Measurements from ENCODE around the gene POLR1C.

Gene POLR1C

GRCh38 chr6:43478008-43478372, 38.9 kb upstream of the POLR1C start:
- no peak for DNase-seq (ENCODE audit: extremely low read depth, insufficient read length)

GRCh38 chr6:43481075-43481474, 35.8 kb upstream of the POLR1C start:
- DNase-seq (ENCODE audit: extremely low read depth, insufficient read length) = no peak
- Histone ChIP-seq H3K36me3 (ENCODE audit: control insufficient read depth, insufficient read depth, low read length) (no peaks in the 10 kb centered on the region; the same call in none of the 2 replicates), H3K27me3 (replicated peaks; ENCODE audit: control insufficient read depth, insufficient read depth, low read length) (no peaks in the 10 kb centered on the region), H3K4me3 (replicated peaks; ENCODE audit: low read depth, low read length) (no peak overlapping the region)
- TF ChIP-seq CTCF (IDR thresholded peaks at IDR 0.05; ENCODE audit: insufficient read depth, low read length, poor library complexity, severe bottlenecking) = no peak

More at GRCh38 chr6:43478008-43478372, 38.9 kb upstream of the POLR1C start:
- Histone ChIP-seq H3K27me3 (replicated peaks; ENCODE audit: control insufficient read depth, insufficient read depth, low read length) (no peaks in the 10 kb centered on the region), H3K36me3 (ENCODE audit: control insufficient read depth, insufficient read depth, low read length) (no peaks in the 10 kb centered on the region; the same call in none of the 2 replicates), H3K4me3 (replicated peaks; ENCODE audit: low read depth, low read length) (peak overlapping the region; percentile 74)
- no peak for TF ChIP-seq CTCF (IDR thresholded peaks at IDR 0.05; ENCODE audit: insufficient read depth, low read length, poor library complexity, severe bottlenecking)

GRCh38 chr6:43481591-43482236, 35.2 kb upstream of the POLR1C start:
- no peak for TF ChIP-seq CTCF (IDR thresholded peaks at IDR 0.05; ENCODE audit: insufficient read depth, low read length, poor library complexity, severe bottlenecking)
- H3K4me3 ChIP-seq (replicated peaks; ENCODE audit: low read depth, low read length) = no peak overlapping the region
- no peak for DNase-seq (ENCODE audit: extremely low read depth, insufficient read length)

GRCh38 chr6:43488667-43489276, 28.1 kb upstream of the POLR1C start:
- Histone ChIP-seq H3K27me3 (replicated peaks; ENCODE audit: control insufficient read depth, insufficient read depth, low read length) (no peaks in the 10 kb centered on the region), H3K4me3 (replicated peaks; ENCODE audit: low read depth, low read length) (no peak overlapping the region), H3K36me3 (ENCODE audit: control insufficient read depth, insufficient read depth, low read length) (peaks cover 5% of the 10 kb centered on the region)
- DNase-seq (ENCODE audit: extremely low read depth, insufficient read length) = no peak
- TF ChIP-seq CTCF (IDR thresholded peaks at IDR 0.05; ENCODE audit: insufficient read depth, low read length, poor library complexity, severe bottlenecking) = no peak

More at GRCh38 chr6:43481591-43482236, 35.2 kb upstream of the POLR1C start:
- Histone ChIP-seq H3K36me3 (ENCODE audit: control insufficient read depth, insufficient read depth, low read length) (no peaks in the 10 kb centered on the region; the same call in none of the 2 replicates), H3K27me3 (replicated peaks; ENCODE audit: control insufficient read depth, insufficient read depth, low read length) (no peaks in the 10 kb centered on the region)

- DNase-seq (ENCODE audit: extremely low read depth, insufficient read length) = no peak
- TF ChIP-seq CTCF (IDR thresholded peaks at IDR 0.05; ENCODE audit: insufficient read depth, low read length, poor library complexity, severe bottlenecking) = no peak
Observed at GRCh38 chr6:43489277-43490072, 27.4 kb upstream of the POLR1C start.

More at GRCh38 chr6:43489277-43490072, 27.4 kb upstream of the POLR1C start:
- no peaks in the 10 kb centered on the region for H3K27me3 ChIP-seq (replicated peaks; ENCODE audit: control insufficient read depth, insufficient read depth, low read length)
- peaks cover 5% of the 10 kb centered on the region for H3K36me3 ChIP-seq (ENCODE audit: control insufficient read depth, insufficient read depth, low read length)
- no peak overlapping the region for H3K4me3 ChIP-seq (replicated peaks; ENCODE audit: low read depth, low read length)

Measured in GM06990 (cell line).